Nucleus accumbens (tissue), 56 donors: ENCODE data around the gene CST1.
"Not testable (repeated sequence)": the region's sequence is repeated elsewhere in the genome, so short reads cannot be mapped to it uniquely, and the experiment has no call there.

Experiments used
- DNase-seq, 56 donors: peaks; one replicate each; lab custom pipeline; 2025; lab: John Stamatoyannopoulos, UW

Gene CST1

DNA sequence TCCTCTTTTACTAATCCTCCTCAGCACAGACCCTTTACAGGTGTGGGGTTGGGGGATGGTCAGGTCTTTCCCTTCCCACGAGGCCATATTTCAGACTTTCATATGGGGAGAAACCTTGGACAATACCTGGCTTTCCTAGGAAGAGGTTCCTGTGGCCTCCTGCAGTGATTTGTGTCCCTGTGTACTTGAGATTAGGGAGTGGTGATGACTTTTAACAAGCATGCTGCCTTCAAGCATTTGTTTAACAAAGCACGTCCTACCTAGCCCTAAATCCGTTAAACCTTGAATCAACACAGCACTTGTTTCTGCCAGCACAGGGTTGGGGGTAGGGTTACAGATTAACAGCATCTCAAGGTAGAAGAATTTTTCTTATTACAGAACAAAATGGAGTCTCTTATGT lies 6.1 kb upstream of the CST1 start:
- DNase-seq: not testable (repeated sequence)

DNA sequence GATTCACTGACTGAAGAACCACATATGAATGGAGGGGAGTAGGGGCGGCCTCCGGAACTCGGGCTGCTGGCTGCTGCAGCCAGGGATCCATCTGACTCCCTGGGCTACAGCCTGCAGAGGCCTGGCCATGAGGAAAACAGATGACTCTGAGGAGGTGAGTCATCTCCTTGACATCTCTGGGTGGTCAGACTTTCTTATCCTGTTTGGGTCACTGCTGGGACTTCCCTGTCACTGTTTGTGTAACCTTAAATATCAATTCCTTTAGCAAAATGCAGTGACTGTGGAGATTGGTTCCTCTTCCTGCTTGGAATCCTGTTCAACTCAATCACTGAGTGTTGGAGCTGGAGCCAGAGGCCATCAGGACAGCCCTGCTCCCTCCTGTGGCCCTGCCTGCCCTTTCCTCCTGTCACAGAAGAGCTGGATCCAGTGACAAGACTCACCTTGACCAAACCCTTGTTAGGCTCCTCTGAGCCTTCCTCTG lies 4.4 kb upstream of the CST1 start:
- not testable (repeated sequence) for DNase-seq

- no peak for DNase-seq
Observed at GRCh38 chr20:23754731-23755130, 4.0 kb upstream of the CST1 start.

- no peak for DNase-seq
Observed at GRCh38 chr20:23753589-23753988, 2.9 kb upstream of the CST1 start.

DNA sequence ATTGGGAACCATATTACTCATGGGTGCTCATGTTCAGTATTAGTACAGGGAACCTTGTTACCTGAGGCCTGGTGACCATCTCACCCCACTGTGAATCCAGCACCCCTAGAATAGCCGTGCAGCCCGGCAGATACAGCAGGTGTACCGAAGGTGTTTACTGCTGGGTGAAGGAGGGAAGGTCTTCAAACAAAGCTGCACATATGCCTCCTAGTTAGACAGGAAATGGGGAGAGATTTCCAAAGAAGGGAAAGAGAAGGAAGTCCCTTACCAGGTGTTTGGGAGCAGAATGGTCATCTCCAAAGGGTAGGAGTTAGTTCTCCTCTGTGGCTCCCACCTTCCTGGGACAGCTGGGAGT lies 2.4 kb upstream of the CST1 start:
- DNase-seq: no peak

DNA sequence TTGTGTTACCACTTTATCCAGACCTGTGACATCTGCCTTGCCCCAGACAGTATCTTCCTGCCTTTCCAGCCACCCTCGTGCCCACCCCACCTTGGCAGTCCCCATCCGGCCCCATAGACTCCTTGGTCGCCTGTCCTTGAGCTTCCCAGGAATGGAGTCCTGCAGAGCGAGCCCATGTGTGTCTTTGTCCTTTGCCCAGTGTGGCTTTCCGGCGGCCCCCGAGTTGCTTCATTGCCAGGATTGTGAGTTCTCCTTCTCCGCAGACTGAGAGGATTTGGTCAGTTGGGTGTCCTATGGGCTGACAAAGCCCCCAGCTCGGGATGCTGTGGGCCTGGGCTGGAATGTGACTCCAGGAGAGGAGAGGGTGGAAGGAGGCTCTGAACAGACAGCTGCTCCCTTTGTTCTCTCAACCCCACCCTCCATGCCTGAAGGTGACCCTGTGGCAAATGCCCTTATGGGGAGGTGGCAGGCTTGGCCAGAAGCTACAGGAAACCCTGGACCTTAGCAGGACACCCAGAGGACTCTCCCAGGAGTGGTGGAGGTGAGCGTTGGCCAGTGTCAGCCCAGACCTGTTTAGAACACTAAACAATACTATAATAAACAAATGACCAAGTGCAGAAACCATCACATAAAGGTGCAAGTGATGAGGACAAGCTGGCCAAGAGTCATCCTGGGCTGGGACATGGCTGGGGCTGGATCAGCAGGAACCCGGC lies 1.9 kb upstream of the CST1 start:
- DNase-seq: no peak

GRCh38 chr20:23752019-23752418 lies 1.3 kb upstream of the CST1 start:
- DNase-seq: no peak

DNA sequence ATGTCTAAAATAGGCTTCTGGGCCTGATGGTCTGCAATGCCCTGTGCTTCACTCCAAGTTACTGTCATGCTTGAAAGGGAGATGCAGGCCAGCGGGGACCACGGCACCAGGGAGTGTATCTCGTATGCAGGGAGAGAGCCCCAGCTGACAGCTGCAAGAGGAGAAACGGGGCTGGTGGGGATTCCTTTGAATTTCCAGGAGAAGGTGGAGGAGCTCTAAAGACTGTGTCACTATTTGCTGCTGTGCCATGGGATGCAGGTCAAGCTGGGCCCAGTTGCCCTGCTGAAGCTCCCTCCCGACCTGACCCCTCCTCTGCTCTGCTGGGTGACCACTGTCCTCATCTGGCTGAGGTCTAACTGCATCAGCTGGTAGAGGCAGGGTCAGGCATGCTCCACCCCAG lies 989 bp downstream of the CST1 start:
- no peak for DNase-seq

DNA sequence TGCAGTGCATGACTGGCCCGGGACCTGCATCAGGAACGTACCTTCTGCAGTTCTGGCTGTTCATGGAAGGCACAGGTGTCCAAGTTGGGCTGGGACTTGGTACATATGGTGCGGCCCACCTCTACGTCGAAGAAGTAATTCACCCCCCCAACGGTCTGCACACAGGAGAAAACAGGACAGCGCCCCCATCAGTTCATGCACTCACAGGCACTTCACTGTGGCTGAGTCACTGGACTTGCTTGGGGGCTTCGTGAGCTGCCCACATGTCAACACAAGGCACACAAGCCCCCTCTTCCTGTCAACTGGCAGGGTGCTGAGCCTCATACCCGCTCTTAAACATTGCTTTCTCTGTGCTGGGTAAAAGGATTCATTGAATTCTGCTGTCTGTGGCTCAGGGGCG lies 1.8 kb downstream of the CST1 start:
- not testable (repeated sequence) for DNase-seq

- DNase-seq: peak in 2 of 56 donors; percentile 12 to 18
Observed at GRCh38 chr20:23747551-23747950, 3.2 kb downstream of the CST1 start.

- DNase-seq: not testable (repeated sequence)
Observed at GRCh38 chr20:23747092-23747491, 3.6 kb downstream of the CST1 start.

DNA sequence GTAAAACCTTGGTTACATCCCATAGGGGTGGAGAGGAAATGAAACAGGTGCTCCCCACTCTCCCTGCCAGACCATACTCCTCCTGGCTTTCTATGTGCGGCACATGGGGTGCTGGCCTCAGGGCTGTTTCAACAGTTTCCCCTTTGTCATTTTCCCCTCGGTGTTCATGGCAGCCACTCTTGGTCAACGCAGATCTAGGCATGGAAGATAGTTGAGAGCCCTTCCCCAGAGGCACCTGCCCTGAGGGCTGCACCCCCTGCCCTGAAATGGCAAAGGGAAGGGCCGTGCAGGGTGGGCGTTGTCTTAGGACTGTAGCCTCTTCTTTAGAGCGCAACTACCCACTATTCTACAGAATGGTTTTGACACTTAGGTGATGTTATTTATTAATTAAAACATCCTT lies 4.4 kb downstream of the CST1 start:
- no peak for DNase-seq

DNA sequence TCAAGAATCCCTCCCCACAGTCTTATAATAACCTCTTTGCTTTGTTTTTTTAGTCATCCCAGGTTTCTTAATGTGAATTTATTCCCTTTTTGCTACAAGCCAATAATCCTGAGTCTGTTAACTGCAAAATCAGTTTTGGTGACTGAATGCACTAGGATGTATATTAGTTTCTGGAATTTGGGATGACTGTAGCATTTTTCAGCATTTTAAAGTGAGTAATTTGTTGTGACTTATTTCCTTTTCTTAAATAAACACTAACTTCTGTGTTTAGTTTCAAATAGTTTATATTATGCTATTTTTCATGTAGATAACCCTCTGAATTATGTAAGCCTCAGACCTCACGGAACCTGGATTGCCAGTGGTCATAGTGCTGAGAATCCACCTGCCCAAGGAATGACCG lies 5.5 kb downstream of the CST1 start:
- DNase-seq: no peak

DNA sequence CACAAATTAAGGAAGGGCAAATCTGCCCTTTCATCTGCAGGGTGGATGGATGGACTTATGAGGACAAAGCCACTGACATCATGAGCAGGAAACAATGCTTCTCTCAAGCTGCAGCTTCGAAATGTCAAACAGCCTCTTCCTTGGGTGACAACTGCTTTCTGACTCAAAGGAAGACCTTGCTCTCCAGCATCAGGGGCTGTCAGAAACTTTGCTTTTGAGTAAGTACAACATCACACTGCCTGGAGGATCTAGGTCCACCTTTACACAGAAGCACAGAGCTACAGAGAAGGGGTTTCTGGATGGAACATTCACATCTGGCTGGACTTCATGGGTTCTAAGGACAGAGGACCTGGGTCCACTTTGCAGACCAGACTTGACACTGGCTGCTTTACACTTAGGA lies 5.9 kb downstream of the CST1 start:
- no peak for DNase-seq

DNA sequence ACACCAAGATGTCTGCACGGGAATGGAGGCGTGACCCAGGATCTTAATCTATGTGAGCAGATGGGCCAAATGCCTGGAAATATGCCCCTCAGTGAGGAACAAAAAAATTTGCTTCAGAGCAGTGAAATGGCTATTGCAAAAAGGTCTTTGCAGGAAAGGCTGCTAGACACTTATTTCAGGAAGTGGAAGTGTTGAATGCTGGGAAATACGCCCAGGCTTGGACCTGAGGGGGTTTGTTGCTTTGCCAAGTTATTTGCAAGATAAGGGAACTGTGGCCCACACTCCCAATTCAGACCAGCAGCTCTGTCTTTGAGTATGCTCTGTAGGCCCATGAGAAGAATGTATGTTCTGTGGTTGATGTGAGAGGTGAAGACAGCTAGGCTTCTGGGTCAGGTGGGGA lies 15.3 kb downstream of the CST1 start:
- DNase-seq: not testable (repeated sequence)

DNA sequence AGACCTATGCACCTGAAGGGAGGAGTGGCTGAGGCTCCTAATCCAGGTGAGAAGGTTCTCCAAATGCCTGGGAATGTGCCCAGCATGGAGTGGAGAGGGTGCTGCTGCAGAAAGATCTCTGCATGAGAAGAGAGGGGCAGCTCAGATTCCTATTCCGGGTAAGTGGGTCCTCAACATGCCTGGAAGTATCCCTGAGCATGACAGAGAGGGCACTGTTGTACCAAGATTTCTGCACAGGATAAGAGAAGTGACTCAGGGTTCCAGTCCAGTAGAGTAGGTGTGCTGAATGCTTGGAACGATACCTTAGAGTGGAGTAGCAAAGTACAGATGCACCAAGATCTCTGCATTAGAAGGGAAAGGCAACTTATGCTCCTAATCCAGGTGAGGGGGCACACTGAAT lies 15.8 kb downstream of the CST1 start:
- not testable (repeated sequence) for DNase-seq

- not testable (repeated sequence) for DNase-seq
Observed at GRCh38 chr20:23734440-23734839, 16.3 kb downstream of the CST1 start.

GRCh38 chr20:23727016-23727415 lies 23.7 kb downstream of the CST1 start:
- no peak for DNase-seq

DNA sequence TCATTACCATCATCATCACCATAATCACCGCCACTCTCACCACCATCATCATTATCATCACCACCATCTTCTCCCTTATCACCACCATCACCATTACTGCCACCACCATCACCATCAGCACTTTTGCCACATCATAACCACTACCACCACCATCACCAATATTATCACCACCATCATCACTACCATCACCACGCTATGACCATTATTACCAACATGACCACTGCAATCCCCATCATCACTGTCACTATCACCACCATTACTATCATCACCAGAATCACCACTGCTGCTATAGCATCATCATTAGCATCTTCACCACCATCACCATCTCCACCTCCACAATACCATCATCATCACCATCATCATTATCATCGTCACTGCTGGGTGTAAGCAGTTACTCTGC lies 25.6 kb downstream of the CST1 start:
- DNase-seq: no peak

DNA sequence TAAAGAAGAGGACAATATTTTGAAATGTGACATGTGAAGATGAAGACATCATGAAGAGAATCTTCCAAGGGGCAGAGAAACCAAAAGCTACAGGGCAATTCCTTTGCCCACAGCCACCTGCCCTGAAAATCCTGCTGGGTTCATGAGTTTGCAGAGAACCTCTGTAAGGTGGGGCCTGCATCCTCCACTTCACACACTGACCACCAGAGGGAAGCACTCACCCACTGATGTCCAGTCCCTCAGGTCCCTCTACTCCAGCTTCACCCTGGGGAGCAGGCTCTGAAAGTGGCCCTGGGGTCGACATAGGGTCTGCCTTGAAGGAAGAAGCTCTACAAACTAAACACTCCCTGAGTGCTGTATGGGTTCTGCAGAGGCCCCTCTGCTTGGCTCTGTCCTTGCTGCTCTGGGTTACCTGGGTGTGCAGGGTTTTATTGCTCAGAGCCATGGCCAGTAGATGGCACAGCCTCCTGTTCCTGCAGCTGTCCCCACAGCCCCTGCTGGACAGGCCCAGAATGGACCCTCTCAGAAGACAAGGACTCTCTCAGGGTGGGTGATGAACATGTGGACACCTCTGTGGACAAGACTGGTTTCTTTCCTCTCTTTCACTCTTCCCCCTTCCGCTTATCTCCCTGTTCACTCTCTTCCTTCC lies 27.0 kb downstream of the CST1 start:
- DNase-seq: peak in 3 of 56 donors; percentile 4 to 6 (median 6)

GRCh38 chr20:23722851-23723250 lies 27.9 kb downstream of the CST1 start:
- not testable (repeated sequence) for DNase-seq

DNA sequence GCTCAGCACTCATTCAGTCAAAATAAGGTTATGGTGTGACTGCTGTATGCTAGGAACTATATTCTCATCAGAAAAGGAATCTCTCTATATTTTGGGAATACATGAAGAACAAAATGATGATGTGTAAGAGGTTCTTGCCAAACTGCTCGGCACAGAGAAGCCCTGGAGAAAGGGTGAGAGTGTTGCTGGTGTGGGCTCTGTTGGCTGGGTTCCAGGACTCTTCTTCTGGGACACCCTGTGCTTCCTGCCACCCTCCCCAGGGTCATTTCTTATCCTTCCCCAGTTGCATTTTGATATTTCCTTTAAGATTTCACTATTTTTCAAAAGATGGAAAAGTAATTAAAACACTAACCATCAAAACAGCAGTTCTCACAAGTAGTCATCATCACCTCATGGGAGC lies 28.8 kb downstream of the CST1 start:
- no peak for DNase-seq
